ENCODE data around the gene SFMBT2.

SFMBT2 gene

GRCh38 chr10:7410862-7411670 lies at the start of gene SFMBT2:
TSS of gene SFMBT2 (minus strand) at chr10:7411034. CDS start at chr10:7381898, 29,136 bp downstream.
- peak; percentile 71 for DNase-seq (ENCODE audit: low spot score)

GRCh38 chr10:7460006-7460405 lies 49.2 kb upstream of the SFMBT2 start:
- DNase-seq (ENCODE audit: low spot score), result no peak

GRCh38 chr10:7458556-7458955 lies 47.7 kb upstream of the SFMBT2 start:
- DNase-seq (ENCODE audit: low spot score), result no peak

- DNase-seq (ENCODE audit: low spot score), result no peak
Observed at GRCh38 chr10:7457478-7458316, 46.9 kb upstream of the SFMBT2 start.

- no peak for DNase-seq (ENCODE audit: low spot score)
Observed at GRCh38 chr10:7449063-7449695, 38.3 kb upstream of the SFMBT2 start.

GRCh38 chr10:7445474-7446185 lies 34.8 kb upstream of the SFMBT2 start:
- no peak for DNase-seq (ENCODE audit: low spot score)

- DNase-seq (ENCODE audit: low spot score), result no peak
Observed at GRCh38 chr10:7444551-7445121, 33.8 kb upstream of the SFMBT2 start.

- DNase-seq (ENCODE audit: low spot score), result no peak
Observed at GRCh38 chr10:7443036-7443435, 32.2 kb upstream of the SFMBT2 start.

- DNase-seq (ENCODE audit: low spot score), result no peak
Observed at GRCh38 chr10:7441403-7442147, 30.7 kb upstream of the SFMBT2 start.

- DNase-seq (ENCODE audit: low spot score), result no peak
Observed at GRCh38 chr10:7439696-7440095, 28.9 kb upstream of the SFMBT2 start.

- no peak for DNase-seq (ENCODE audit: low spot score)
Observed at GRCh38 chr10:7438196-7438986, 27.6 kb upstream of the SFMBT2 start.

- DNase-seq (ENCODE audit: low spot score), result no peak
Observed at GRCh38 chr10:7436490-7437100, 25.8 kb upstream of the SFMBT2 start.

GRCh38 chr10:7435674-7436073 lies 24.8 kb upstream of the SFMBT2 start:
- no peak for DNase-seq (ENCODE audit: low spot score)

- DNase-seq (ENCODE audit: low spot score), result no peak
Observed at GRCh38 chr10:7434378-7434777, 23.5 kb upstream of the SFMBT2 start.

- no peak for DNase-seq (ENCODE audit: low spot score)
Observed at GRCh38 chr10:7433861-7434260, 23.0 kb upstream of the SFMBT2 start.

GRCh38 chr10:7432884-7433726 lies 22.3 kb upstream of the SFMBT2 start:
- no peak for DNase-seq (ENCODE audit: low spot score)

- no peak for DNase-seq (ENCODE audit: low spot score)
Observed at GRCh38 chr10:7428673-7429350, 18.0 kb upstream of the SFMBT2 start.

GRCh38 chr10:7426349-7426748 lies 15.5 kb upstream of the SFMBT2 start:
- no peak for DNase-seq (ENCODE audit: low spot score)
